K562 (cell line): ENCODE measurements around the gene DYNC1I1. TPM values are rescaled to one million over a fixed set of nuclear protein-coding genes. Genes with fewer than 3 reads are reported as not detected.

Experiments
- EP300 ChIP-seq: IDR thresholded peaks from 2 replicates; pipeline ENCODE4 v1.6.1; 2012; ENCODE audit warnings: low read length, improper control_type of control experiment
- PTBP1 ChIP-seq: fragments of 200-400 bp; formaldehyde crosslinking; IDR thresholded peaks from 2 replicates; pipeline ENCODE4 v1.6.1; 2017; ENCODE audit warnings: low read depth, low read length
- YY1 ChIP-seq, 3 experiments: IDR thresholded peaks; 2 replicates each; pipeline ENCODE4 v1.6.1; 2011; ENCODE audit warnings: low read length in 2 of 3, mild to moderate bottlenecking in 2 of 3, moderate library complexity in 2 of 3, borderline replicate concordance in 1 of 3, control low read depth in 1 of 3, low read depth in 1 of 3; ENCODE audit not compliant: insufficient read depth in 3 of 3, insufficient replicate concordance in 2 of 3, control insufficient read depth in 1 of 3, insufficient read length in 1 of 3; ENCODE audit errors: extremely low read depth in 1 of 3
- ZNF644 ChIP-seq: fragments of 200-800 bp; sonication (Bioruptor generic); IDR thresholded peaks from 2 replicates; pipeline ENCODE4 v1.6.1; 2016; ENCODE audit warnings: low read depth, missing genetic modification characterization, missing compliant biosample characterization
- ZNF696 ChIP-seq: fragments of 250-450 bp; sonication (Bioruptor Pico); conservative IDR thresholded peaks from 2 replicates; pipeline ENCODE4 v1.4.0; 2020; ENCODE audit warnings: mild to moderate bottlenecking, moderate library complexity
- polyA plus RNA-seq, 8 experiments: library from polyadenylated mRNA; depleted of rRNA in 4 of 8; stranded (reverse) in 5 of 8; unstranded in 3 of 8; fragments of >200 nt; fragmentation: Nextera tagmentation in 2 of 8; fragmentation: Illumina TruSeq in 1 of 8; extraction: Ambion mirVana in 2 of 8; extraction: Trizol in 1 of 8; gene quantifications; 2 replicates each; pipeline versions ENCODE4 v1.2.1 to v1.2.3, GENCODE V29; 2011 to 2014; ENCODE audit warnings: inconsistent platforms in 1 of 8, missing spikeins in 1 of 8
- total RNA-seq, 7 experiments: library from RNA; depleted of rRNA in 6 of 7; stranded (reverse); fragments of >200 nt in 6 of 7; fragmentation: Illumina TruSeq in 2 of 7; extraction: Trizol in 2 of 7; gene quantifications; 2 replicates each; pipeline versions ENCODE4 v1.2.1 to v1.2.3, GENCODE V29; 2011 to 2021; ENCODE audit warnings: low replicate concordance in 1 of 7
- TF ChIP-seq, protein P1 (sequence below), 2 experiments: fragments of 450-650 bp; IDR thresholded peaks; 2 replicates each; pipeline ENCODE4 v1.6.1; 2016; ENCODE audit warnings: mild to moderate bottlenecking in 2 of 2, borderline replicate concordance in 1 of 2, low read depth in 1 of 2, moderate library complexity in 1 of 2
- TF ChIP-seq, protein P2 (sequence below): fragments of 250-450 bp; sonication (Bioruptor Pico); IDR thresholded peaks from 2 replicates; pipeline ENCODE4 v1.6.1; 2021; ENCODE audit warnings: mild to moderate bottlenecking
- TF ChIP-seq, protein P3 (sequence below): sonication (generic); formaldehyde crosslinking; IDR thresholded peaks from 2 replicates; pipeline ENCODE4 v1.8.1; 2023; ENCODE audit warnings: mild to moderate bottlenecking, missing genetic modification reagents
- TF ChIP-seq, protein P4 (sequence below): sonication (generic); formaldehyde crosslinking; IDR thresholded peaks from 2 replicates; pipeline ENCODE4 v1.8.1; 2022; ENCODE audit warnings: missing genetic modification reagents
- TF ChIP-seq, protein P5 (sequence below): fragments of 450-650 bp; formaldehyde crosslinking; IDR thresholded peaks from 2 replicates; pipeline ENCODE4 v1.4.0; 2020; ENCODE audit warnings: mild to moderate bottlenecking, moderate library complexity

Gene DYNC1I1
- total and polyA plus RNA-seq, 9 of the 15 experiments (the other 6 are each of a cell fraction or from before 2014, with no cell fraction given), result 0.22 to 1.5 (median 0.44) TPM

DNA sequence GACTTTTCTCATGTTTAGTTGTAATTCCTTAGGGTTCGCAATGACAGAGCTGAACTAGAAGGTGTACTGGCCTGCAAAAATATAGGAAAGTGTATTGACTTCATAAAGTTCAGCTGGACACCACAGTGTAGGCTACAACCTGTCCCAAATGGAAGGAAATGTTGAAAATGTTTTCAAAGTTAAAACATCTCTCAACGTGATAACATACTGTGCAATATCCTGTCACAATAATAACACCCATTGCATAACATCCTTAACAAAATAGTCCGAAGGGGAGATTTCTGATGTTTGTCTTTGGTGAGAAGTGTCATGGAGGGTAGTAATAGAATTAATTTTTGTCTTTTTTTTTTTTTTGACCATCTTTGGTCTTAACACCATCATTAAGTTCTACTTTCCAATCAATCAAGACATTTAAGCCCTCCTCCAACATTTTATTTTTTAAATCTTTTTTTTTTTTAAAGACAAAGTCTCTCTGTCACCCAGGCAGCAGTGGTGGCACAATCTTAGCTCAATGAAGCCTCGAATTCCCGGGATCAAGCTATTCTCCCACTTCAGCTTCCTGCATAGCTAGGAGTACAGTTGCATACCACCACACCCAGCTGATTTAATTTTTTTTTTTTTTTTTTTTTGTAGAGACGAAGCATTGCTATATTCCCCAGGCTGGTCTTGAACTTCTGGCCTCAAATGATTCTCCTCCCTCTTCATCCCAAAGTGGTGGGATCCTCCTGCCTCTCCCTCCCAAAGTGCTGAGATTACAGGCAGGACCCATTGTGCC is 45.7 kb downstream of the DYNC1I1 start (continued):
- TF ChIP-seq, protein P1, sequence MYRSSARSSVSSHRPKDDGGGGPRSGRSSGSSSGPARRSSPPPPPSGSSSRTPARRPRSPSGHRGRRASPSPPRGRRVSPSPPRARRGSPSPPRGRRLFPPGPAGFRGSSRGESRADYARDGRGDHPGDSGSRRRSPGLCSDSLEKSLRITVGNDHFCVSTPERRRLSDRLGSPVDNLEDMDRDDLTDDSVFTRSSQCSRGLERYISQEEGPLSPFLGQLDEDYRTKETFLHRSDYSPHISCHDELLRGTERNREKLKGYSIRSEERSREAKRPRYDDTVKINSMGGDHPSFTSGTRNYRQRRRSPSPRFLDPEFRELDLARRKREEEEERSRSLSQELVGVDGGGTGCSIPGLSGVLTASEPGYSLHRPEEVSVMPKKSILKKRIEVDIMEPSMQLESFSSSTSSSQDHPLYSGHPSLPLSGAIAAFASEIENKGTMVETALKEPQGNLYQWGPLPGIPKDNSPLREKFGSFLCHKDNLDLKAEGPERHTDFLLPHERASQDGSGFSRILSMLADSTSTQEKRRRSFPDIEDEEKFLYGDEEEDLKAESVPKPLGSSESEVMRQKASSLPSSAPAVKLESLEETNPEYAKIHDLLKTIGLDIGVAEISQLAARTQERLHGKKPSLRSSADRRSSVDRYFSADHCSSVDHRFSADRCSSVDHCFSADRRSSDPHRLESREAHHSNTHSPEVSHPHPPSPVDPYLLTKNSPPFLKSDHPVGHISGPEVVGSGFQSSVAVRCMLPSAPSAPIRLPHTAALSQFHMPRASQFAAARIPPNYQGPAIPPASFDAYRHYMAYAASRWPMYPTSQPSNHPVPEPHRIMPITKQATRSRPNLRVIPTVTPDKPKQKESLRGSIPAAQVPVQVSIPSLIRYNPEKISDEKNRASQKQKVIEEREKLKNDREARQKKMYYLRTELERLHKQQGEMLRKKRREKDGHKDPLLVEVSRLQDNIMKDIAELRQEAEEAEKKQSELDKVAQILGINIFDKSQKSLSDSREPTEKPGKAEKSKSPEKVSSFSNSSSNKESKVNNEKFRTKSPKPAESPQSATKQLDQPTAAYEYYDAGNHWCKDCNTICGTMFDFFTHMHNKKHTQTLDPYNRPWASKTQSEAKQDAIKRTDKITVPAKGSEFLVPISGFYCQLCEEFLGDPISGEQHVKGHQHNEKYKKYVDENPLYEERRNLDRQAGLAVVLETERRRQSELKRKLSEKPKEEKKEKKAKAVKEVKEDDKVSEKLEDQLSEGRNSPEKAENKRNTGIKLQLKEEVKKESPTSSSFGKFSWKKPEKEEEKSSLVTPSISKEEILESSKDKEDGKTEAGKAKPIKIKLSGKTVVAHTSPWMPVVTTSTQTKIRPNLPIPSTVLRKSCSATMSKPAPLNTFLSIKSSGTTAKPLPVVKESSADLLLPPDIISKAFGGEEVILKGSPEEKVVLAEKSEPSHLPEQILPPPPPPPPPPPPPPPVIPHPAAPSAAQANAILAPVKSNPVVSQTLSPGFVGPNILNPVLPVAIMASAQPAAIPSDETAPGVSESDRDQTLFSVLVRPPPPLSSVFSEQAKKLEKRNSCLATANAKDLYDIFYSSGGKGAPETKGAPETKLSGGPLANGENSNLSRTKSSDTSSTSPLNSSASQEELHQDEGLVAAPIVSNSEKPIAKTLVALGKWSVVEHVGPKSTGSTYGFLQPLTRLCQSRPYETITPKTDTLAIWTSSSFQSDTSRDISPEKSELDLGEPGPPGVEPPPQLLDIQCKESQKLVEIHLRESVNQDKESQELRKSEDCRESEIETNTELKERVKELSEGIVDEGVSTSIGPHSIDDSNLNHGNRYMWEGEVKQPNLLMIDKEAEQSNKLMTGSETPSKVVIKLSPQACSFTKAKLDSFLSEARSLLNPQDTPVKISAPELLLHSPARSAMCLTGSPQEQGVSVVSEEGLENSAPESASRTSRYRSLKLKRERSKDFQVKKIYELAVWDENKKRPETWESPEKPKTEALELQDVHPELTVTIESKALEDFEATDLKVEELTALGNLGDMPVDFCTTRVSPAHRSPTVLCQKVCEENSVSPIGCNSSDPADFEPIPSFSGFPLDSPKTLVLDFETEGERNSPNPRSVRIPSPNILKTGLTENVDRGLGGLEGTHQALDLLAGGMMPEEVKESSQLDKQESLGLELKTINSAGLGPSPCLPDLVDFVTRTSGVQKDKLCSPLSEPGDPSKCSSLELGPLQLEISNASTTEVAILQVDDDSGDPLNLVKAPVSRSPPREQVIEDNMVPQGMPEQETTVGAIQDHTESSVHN (IDR thresholded peaks at IDR 0.05; ENCODE audit: borderline replicate concordance in 1 of 2, low read depth in 1 of 2), result no peak
- TF ChIP-seq YY1 (IDR thresholded peaks at IDR 0.05; ENCODE audit: borderline replicate concordance in 1 of 3, control insufficient read depth in 1 of 3, extremely low read depth in 1 of 3, insufficient read depth in 3 of 3, insufficient read length in 1 of 3, insufficient replicate concordance in 2 of 3, low read depth in 1 of 3, low read length in 2 of 3) (no peak), PTBP1 (no peak), EP300 (no peak), ZNF696 (CRISPR knock-in tag) (no peak), ZNF644 (tag) (no peak)
- TF ChIP-seq, protein P2, sequence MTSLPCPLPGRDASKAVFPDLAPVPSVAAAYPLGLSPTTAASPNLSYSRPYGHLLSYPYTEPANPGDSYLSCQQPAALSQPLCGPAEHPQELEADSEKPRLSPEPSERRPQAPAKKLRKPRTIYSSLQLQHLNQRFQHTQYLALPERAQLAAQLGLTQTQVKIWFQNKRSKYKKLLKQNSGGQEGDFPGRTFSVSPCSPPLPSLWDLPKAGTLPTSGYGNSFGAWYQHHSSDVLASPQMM (CRISPR knock-in tag), result no peak
- TF ChIP-seq, protein P3, sequence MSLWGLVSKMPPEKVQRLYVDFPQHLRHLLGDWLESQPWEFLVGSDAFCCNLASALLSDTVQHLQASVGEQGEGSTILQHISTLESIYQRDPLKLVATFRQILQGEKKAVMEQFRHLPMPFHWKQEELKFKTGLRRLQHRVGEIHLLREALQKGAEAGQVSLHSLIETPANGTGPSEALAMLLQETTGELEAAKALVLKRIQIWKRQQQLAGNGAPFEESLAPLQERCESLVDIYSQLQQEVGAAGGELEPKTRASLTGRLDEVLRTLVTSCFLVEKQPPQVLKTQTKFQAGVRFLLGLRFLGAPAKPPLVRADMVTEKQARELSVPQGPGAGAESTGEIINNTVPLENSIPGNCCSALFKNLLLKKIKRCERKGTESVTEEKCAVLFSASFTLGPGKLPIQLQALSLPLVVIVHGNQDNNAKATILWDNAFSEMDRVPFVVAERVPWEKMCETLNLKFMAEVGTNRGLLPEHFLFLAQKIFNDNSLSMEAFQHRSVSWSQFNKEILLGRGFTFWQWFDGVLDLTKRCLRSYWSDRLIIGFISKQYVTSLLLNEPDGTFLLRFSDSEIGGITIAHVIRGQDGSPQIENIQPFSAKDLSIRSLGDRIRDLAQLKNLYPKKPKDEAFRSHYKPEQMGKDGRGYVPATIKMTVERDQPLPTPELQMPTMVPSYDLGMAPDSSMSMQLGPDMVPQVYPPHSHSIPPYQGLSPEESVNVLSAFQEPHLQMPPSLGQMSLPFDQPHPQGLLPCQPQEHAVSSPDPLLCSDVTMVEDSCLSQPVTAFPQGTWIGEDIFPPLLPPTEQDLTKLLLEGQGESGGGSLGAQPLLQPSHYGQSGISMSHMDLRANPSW, result no peak
- TF ChIP-seq, protein P4, sequence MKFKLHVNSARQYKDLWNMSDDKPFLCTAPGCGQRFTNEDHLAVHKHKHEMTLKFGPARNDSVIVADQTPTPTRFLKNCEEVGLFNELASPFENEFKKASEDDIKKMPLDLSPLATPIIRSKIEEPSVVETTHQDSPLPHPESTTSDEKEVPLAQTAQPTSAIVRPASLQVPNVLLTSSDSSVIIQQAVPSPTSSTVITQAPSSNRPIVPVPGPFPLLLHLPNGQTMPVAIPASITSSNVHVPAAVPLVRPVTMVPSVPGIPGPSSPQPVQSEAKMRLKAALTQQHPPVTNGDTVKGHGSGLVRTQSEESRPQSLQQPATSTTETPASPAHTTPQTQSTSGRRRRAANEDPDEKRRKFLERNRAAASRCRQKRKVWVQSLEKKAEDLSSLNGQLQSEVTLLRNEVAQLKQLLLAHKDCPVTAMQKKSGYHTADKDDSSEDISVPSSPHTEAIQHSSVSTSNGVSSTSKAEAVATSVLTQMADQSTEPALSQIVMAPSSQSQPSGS, result no peak
- TF ChIP-seq, protein P5, sequence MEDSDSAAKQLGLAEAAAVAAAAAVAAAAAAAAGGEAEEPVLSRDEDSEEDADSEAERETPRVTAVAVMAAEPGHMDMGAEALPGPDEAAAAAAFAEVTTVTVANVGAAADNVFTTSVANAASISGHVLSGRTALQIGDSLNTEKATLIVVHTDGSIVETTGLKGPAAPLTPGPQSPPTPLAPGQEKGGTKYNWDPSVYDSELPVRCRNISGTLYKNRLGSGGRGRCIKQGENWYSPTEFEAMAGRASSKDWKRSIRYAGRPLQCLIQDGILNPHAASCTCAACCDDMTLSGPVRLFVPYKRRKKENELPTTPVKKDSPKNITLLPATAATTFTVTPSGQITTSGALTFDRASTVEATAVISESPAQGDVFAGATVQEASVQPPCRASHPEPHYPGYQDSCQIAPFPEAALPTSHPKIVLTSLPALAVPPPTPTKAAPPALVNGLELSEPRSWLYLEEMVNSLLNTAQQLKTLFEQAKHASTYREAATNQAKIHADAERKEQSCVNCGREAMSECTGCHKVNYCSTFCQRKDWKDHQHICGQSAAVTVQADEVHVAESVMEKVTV (CRISPR knock-in tag), result no peak
